Thyroid gland (tissue), 4 donors: ENCODE data around the gene P2RX3.

Source experiments
- CTCF ChIP-seq, 6 experiments: fragments of 200-600 bp in 3 of 6; fragments of 450-650 bp in 3 of 6; sonication (generic) in 3 of 6; IDR thresholded peaks; one replicate each; pipeline ENCODE4 v1.5.1; 2016 to 2019; ENCODE audit warnings: antibody characterized with exemption in 6 of 6, mild to moderate bottlenecking in 2 of 6, inconsistent platforms in 1 of 6, moderate library complexity in 1 of 6
- POLR2A ChIP-seq, 2 donors: fragments of 450-650 bp; IDR thresholded peaks; one replicate each; pipeline ENCODE4 v1.6.1; 2017; ENCODE audit warnings: antibody characterized with exemption in 2 of 2, mild to moderate bottlenecking in 2 of 2, moderate library complexity in 1 of 2

GRCh38 chr11:57313071-57313787 lies 24.9 kb upstream of the P2RX3 start:
- TF ChIP-seq CTCF (IDR thresholded peaks at IDR 0.05) (no peak), POLR2A (IDR thresholded peaks at IDR 0.05) (no peak)
